Muscle layer of colon (tissue), 2 donors: ENCODE results near the gene VWA1.
"Not testable (repeated sequence)": the region's sequence is repeated elsewhere in the genome, so short reads cannot be mapped to it uniquely, and the experiment has no call there.

Experiments used
- H3K27ac ChIP-seq: one replicate; pipeline ENCODE4 v1.7.0; 2013; ENCODE audit warnings: low read depth, mild to moderate bottlenecking, low read length, moderate library complexity
- H3K27me3 ChIP-seq, 2 donors: one replicate each; pipeline ENCODE4 v1.7.0; 2013; ENCODE audit warnings: low read length in 2 of 2, mild to moderate bottlenecking in 2 of 2; ENCODE audit not compliant: insufficient read depth in 2 of 2, control insufficient read depth in 1 of 2
- H3K36me3 ChIP-seq: one replicate; pipeline ENCODE4 v1.7.0; 2013; ENCODE audit warnings: mild to moderate bottlenecking, low read length; ENCODE audit not compliant: insufficient read depth
- H3K4me1 ChIP-seq: one replicate; pipeline ENCODE4 v1.7.0; 2013; ENCODE audit warnings: mild to moderate bottlenecking, low read length; ENCODE audit not compliant: insufficient read depth
- H3K4me3 ChIP-seq, 2 donors: one replicate each; pipeline ENCODE4 v1.7.0; 2013; ENCODE audit warnings: low read length in 2 of 2, low read depth in 1 of 2, mild to moderate bottlenecking in 1 of 2, moderate library complexity in 1 of 2
- H3K9ac ChIP-seq: one replicate; pipeline ENCODE4 v1.7.0; 2013; ENCODE audit warnings: low read length
- H3K9me3 ChIP-seq: one replicate; pipeline ENCODE4 v1.7.0; 2013; ENCODE audit warnings: mild to moderate bottlenecking, low read length
- donor health status: abdominal sarcoma.
- donor health status: Adenocarcinoma of cecum.

VWA1 gene

DNA sequence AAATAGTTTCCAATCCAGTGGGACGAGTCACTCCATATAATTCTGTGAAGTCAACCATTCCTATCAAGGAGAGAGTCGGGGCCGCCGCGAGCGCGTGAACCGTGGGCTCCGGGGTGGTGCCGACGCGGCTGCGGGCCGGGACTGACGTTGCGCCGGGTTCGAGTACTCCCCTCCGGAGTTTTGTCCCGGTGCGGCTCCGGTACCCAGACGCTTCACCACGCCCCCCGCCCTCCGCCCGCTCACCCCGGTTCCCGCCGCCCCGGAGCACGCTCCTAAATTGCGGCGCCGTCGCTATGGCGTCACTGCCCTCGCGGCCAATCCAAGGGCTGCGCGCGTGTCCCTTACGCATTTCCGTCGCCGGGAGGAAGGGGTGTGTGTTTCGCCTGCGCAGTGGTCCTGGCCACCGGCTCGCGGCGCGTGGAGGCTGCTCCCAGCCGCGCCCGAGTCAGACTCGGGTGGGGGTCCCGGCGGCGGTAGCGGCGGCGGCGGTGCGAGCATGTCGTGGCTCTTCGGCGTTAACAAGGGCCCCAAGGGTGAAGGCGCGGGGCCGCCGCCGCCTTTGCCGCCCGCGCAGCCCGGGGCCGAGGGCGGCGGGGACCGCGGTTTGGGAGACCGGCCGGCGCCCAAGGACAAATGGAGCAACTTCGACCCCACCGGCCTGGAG, 36.0 kb downstream of the VWA1 start, which contains the start of gene ATAD3B:
ATAD3B (plus strand) TSS at position 377 of the 664 bp plus-strand sequence; CDS start at position 497, 120 bp downstream.
- H3K9ac ChIP-seq = peak within 1 kb of the TSS; percentile 60
- H3K4me3 ChIP-seq = peak within 1 kb of the TSS; percentile 85
- no peaks in the 10 kb centered on the region for H3K36me3 ChIP-seq
- no peaks in the 10 kb centered on the region for H3K9me3 ChIP-seq
- H3K4me1 ChIP-seq = peaks cover 12% of the 10 kb centered on the region
- peak within 1 kb of the TSS; percentile 92 for H3K27ac ChIP-seq
- no peaks in the 10 kb centered on the region for H3K27me3 ChIP-seq

- H3K4me3 ChIP-seq = peak overlapping the region; percentile 13 to 41
- not testable (repeated sequence) for H3K27me3 ChIP-seq, H3K27ac ChIP-seq, H3K36me3 ChIP-seq, H3K9ac ChIP-seq, H3K9me3 ChIP-seq
- H3K4me1 ChIP-seq = peaks cover 12% of the 10 kb centered on the region
Observed at GRCh38 chr1:1472053-1472876, 36.8 kb downstream of the VWA1 start.

GRCh38 chr1:1476011-1476410, 40.5 kb downstream of the VWA1 start:
- not testable (repeated sequence) for H3K9me3 ChIP-seq, H3K27ac ChIP-seq, H3K9ac ChIP-seq, H3K4me1 ChIP-seq, H3K4me3 ChIP-seq, H3K27me3 ChIP-seq
- peaks cover 16% of the 10 kb centered on the region for H3K36me3 ChIP-seq

DNA sequence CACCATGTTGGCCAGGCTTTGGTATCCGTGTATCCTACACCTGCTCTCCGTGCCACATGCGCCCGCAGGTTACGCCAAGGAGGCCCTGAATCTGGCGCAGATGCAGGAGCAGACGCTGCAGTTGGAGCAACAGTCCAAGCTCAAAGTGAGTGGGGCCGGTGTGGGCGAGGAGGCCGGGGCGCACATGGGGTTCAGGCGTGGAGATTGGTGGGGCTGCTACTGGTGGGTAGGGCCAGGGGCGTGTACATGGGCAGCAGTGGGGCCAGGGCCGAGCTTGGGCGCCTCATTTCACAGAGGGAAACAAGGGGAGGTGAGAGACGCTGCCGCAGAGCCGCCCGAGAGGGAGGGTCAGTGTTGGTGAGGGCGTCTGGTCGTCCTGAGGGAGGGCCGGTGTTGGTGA, 41.7 kb downstream of the VWA1 start:
- H3K4me1 ChIP-seq = peaks cover 6% of the 10 kb centered on the region
- H3K9ac ChIP-seq = no peak overlapping the region
- peaks cover 16% of the 10 kb centered on the region for H3K36me3 ChIP-seq
- H3K27me3 ChIP-seq = no peaks in the 10 kb centered on the region
- H3K9me3 ChIP-seq = no peaks in the 10 kb centered on the region
- no peak overlapping the region for H3K27ac ChIP-seq
- no peak overlapping the region for H3K4me3 ChIP-seq

- Histone ChIP-seq H3K4me1 (no peaks in the 10 kb centered on the region), H3K27me3 (no peaks in the 10 kb centered on the region), H3K27ac (no peak overlapping the region), H3K9ac (no peak overlapping the region), H3K36me3 (peaks cover 23% of the 10 kb centered on the region), H3K4me3 (no peak overlapping the region), H3K9me3 (no peaks in the 10 kb centered on the region)
Observed at GRCh38 chr1:1479547-1480487, 44.3 kb downstream of the VWA1 start.

- peaks cover 23% of the 10 kb centered on the region for H3K36me3 ChIP-seq
- H3K27me3 ChIP-seq, H3K9me3 ChIP-seq, H3K9ac ChIP-seq, H3K27ac ChIP-seq, H3K4me3 ChIP-seq, H3K4me1 ChIP-seq: not testable (repeated sequence)
Observed at GRCh38 chr1:1480488-1480867, 45.0 kb downstream of the VWA1 start.

- not testable (repeated sequence) for H3K27ac ChIP-seq, H3K9me3 ChIP-seq, H3K9ac ChIP-seq, H3K27me3 ChIP-seq, H3K4me3 ChIP-seq, H3K4me1 ChIP-seq
- H3K36me3 ChIP-seq = peaks cover 23% of the 10 kb centered on the region
Observed at GRCh38 chr1:1481811-1482210, 46.3 kb downstream of the VWA1 start.

DNA sequence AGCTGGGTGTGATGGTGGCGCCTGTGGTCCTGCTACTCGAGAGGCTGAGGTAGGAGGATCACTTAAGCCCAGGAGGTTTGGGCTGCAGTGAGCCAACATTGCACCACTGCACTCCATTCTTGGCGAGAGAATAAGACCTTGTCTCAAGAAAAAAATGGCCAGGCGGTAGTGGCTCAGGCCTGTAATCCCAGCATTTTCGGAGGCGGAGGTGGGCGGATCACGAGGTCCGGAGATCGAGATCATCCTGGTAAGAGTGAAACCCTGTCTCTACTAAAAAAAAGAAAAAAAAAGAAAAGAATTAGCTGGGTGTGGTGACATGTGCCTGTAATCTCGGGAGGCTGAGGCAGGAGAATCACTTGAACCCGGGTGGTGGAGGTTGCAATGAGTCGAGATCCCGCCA, 47.4 kb downstream of the VWA1 start:
- no peaks in the 10 kb centered on the region for H3K4me1 ChIP-seq
- no peak overlapping the region for H3K9ac ChIP-seq
- H3K27me3 ChIP-seq = no peaks in the 10 kb centered on the region
- peaks cover 21% of the 10 kb centered on the region for H3K36me3 ChIP-seq
- no peaks in the 10 kb centered on the region for H3K9me3 ChIP-seq
- no peak overlapping the region for H3K27ac ChIP-seq
- no peak overlapping the region for H3K4me3 ChIP-seq

GRCh38 chr1:1483714-1484113, 48.2 kb downstream of the VWA1 start:
- Histone ChIP-seq H3K36me3 (peaks cover 22% of the 10 kb centered on the region), H3K27me3 (no peaks in the 10 kb centered on the region), H3K9me3 (no peaks in the 10 kb centered on the region), H3K4me3 (no peak overlapping the region), H3K27ac (no peak overlapping the region), H3K9ac (no peak overlapping the region), H3K4me1 (no peaks in the 10 kb centered on the region)

DNA sequence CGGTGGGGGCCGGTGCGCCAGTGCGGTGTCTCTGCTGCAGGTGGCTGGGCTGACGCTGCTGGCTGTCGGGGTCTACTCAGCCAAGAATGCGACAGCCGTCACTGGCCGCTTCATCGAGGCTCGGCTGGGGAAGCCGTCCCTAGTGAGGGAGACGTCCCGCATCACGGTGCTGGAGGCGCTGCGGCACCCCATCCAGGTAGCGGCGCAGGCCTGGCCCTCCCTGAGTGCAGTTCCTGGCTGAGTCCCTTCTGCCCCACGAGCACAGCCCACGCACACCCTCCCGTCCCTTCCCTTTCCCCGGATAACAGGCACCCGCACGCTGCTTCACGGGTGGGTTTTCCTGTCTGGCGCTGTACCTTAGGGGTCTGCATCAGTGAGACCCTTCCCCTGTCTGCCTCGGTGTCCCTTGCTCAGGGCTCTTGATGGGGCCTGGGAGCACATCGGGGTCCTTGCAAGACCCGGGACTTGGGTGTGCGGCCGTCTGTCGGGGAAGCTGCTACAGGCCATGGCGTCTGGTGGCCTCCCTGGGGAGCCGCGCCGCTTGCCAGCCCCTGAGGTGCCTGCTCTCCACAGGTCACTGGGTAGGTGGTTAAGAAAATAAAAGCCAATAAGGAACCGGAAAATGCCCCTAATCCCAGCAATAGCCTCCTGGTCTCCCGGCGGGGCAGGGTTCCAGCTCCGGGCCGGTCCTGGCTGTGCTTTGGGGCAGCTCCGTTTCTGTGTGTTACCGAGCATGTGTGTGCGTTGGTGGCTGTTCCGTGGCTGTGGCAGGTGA, 49.7 kb downstream of the VWA1 start:
- H3K27ac ChIP-seq, H3K4me1 ChIP-seq, H3K9me3 ChIP-seq, H3K27me3 ChIP-seq, H3K4me3 ChIP-seq, H3K9ac ChIP-seq: not testable (repeated sequence)
- peaks cover 22% of the 10 kb centered on the region for H3K36me3 ChIP-seq
